HG02938 (cell line): ENCODE data around the gene DRC3.

Source experiments
- ATAC-seq: cut with Tn5 transposase; IDR thresholded peaks from one replicate; pipeline ENCODE4 v1.9.1; 2021; ENCODE audit warnings: mild to moderate bottlenecking, moderate library complexity; ENCODE audit not compliant: unreplicated experiment

The DRC3 gene

DNA sequence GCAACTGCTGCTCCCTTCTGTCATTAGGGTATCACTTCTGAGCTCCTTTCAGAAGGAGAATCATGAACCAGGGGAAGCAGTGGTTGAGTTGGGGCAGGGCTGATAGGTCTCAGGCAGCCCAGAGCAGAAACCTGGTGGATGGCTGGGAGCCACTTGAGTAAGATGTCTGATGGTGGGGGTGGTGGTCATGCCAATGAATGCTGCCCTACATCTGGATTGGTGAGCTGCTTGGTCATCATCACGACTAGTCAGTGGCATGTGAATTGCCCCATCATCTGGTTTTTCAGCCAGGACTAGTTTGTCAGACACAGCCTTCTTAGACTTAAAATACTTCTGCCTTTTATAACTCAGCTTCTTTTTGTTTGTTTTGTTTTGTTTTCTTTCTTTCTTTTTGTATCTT, 69.1 kb downstream of the DRC3 start:
- ATAC-seq: no peak

DNA sequence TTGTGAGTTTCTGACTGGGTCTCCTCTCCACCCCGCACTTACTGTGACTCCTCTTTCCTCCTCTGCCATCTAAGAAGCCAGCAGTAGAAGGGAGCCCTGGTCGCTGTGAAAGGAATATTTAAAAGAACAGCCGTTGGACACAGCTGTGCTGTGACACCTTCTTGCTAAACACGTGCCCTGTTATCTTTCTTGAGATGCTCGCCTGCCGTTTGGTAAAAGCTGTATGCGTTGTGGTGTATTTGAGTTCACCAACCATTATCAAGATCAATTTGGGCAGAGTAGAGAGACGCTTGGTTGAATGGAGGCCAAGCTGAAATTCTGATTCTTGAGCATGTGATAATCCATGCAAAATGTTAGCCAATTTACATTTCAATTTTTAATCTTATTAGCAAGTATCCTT, 70.3 kb downstream of the DRC3 start:
- ATAC-seq: no peak

GRCh38 chr17:18043491-18043890, 70.8 kb downstream of the DRC3 start:
- no peak for ATAC-seq

GRCh38 chr17:18044609-18045008, 71.9 kb downstream of the DRC3 start:
- no peak for ATAC-seq

GRCh38 chr17:18045691-18046350, 73.2 kb downstream of the DRC3 start:
- ATAC-seq: no peak

DNA sequence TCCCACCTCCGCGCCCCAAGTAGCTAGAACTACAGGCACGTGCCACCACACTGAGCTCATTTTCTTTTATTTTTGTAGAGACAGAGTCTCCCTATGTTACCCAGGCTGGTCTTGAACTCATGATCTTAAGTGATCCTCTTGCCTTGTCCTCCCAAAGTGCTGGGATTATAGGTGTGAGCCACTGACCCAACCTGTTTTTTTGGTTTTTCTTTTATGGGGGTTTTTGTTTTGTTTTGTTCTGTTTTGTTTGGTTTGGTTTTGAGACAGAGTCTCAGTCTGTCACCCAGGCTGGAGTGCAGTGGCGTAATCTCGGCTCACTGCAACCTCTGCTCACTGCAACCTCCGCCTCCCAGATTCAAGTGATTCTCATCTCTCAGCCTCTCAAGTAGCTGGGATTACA, 82.9 kb downstream of the DRC3 start:
- no peak for ATAC-seq

DNA sequence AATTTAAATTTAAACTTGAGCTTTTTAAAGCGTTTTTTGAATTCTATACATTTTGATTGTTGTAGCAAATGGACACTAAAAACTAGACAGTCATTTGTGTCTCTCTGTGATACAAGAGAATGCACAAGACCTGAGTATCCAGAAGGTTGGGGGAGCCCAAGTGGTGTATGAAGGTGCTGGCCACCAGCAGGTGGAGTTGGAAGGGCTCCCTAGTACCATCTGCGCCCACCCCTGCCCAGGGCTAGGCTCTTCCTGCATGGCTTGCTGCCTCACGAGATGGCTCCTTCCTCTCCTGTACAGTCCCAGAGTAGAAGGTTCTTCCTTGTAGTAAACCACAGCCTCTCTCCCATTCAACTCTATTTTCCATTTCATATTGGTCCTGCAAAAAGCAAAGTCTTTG, 83.6 kb downstream of the DRC3 start:
- no peak for ATAC-seq

GRCh38 chr17:18059283-18059682, 86.6 kb downstream of the DRC3 start:
- no peak for ATAC-seq

DNA sequence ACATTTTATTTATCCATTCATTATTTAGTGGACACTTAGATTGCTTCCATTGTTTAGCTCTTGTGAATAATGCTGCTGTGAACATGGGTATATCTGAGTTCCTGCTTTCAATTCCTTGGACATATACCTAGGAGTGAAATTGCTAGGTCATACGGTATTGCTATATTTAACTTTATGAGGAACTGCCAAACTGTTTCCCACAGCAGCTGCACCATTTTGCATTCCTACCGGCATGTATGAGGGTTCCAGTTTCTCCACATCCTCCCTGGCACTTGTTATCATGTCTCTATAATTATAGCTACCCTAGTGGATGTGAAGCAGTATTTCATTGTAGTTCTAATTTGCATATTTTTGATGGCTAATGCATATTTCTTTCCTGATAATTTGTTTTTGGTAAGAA, 91.4 kb downstream of the DRC3 start:
- ATAC-seq: no peak

DNA sequence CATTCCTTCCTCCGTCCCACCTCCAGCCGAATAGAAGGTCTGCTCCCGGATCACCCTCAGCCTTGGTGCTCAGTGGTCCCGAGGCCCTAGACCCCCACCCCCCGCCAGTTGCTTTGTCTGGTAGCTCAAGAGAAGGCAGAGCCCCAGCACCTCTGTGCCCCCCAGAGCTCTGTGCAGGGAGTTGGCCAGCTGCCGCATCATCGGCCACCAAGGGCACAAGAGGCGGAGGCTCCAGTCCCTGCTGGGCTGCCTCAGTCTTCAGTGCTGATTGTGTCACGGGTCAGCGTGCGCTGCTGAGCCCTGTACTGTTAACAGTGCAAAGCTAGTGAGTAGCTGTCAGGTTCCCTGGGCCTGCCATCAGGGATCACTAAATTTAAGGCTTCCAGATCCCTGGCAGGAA, 92.9 kb downstream of the DRC3 start:
- no peak for ATAC-seq
